ENCODE measurements around the gene AXIN2. TPM values are rescaled to one million over a fixed set of nuclear protein-coding genes. Genes with fewer than 3 reads are reported as not detected.

Gene AXIN2
- total RNA-seq, 1 experiment from 2014 or later, result 168 TPM

GRCh38 chr17:65531256-65532100 lies 30.0 kb downstream of the AXIN2 start:
- TF ChIP-seq CTCF (IDR thresholded peaks at IDR 0.05; ENCODE audit: insufficient read depth in 1 of 2, low read depth in 1 of 2, low read length in 1 of 2, severe bottlenecking in 1 of 2, unreplicated experiment in 1 of 2), result peak; percentile 41 to 58
- Histone ChIP-seq H3K4me1 (peaks cover 69% of the 10 kb centered on the region), H3K4me3 (ENCODE audit: low read depth, low read length) (no peak overlapping the region), H3K27me3 (replicated peaks; ENCODE audit: control insufficient read depth, insufficient read depth, low read length) (no peaks in the 10 kb centered on the region), H3K9me3 (no peaks in the 10 kb centered on the region), H3K36me3 (ENCODE audit: control insufficient read depth, insufficient read depth, low read length) (peaks cover 4% of the 10 kb centered on the region)
- Mint-ChIP-seq H3K27me3 (ENCODE audit: insufficient read depth, unreplicated experiment) (no peaks in the 10 kb centered on the region), H3K4me1 (ENCODE audit: low read depth, unreplicated experiment) (peaks cover 63% of the 10 kb centered on the region), H3K4me3 (ENCODE audit: unreplicated experiment) (peak overlapping the region; percentile 54), H3K9me3 (ENCODE audit: unreplicated experiment) (no peaks in the 10 kb centered on the region), H3K27ac (ENCODE audit: unreplicated experiment) (peak overlapping the region; percentile 88), H3K36me3 (ENCODE audit: insufficient read depth, unreplicated experiment) (peaks cover 100% of the 10 kb centered on the region)
- no TSS peak for BruUV-seq (replicated peaks)
- intact Hi-C loops (cut with micrococcal nuclease; ENCODE audit: unreplicated experiment), result loop anchor here (1.0 kb wide), 3 partner anchors 15 to 75 kb away; no protein-coding TSS in a partner anchor
- ChIA-PET CTCF (interaction anchor here (0.6 to 0.7 kb wide), 5 partner anchors 33 to 237 kb away, joined by 3 to 7 read pairs (median 4); no protein-coding TSS in a partner anchor), POLR2A (interaction anchor here (0.6 to 0.7 kb wide), 3 partner anchors 60 to 529 kb away, joined by 3 to 4 read pairs (median 4); no protein-coding TSS in a partner anchor)
- DNase-seq, result peak; percentile 88 to 89

DNA sequence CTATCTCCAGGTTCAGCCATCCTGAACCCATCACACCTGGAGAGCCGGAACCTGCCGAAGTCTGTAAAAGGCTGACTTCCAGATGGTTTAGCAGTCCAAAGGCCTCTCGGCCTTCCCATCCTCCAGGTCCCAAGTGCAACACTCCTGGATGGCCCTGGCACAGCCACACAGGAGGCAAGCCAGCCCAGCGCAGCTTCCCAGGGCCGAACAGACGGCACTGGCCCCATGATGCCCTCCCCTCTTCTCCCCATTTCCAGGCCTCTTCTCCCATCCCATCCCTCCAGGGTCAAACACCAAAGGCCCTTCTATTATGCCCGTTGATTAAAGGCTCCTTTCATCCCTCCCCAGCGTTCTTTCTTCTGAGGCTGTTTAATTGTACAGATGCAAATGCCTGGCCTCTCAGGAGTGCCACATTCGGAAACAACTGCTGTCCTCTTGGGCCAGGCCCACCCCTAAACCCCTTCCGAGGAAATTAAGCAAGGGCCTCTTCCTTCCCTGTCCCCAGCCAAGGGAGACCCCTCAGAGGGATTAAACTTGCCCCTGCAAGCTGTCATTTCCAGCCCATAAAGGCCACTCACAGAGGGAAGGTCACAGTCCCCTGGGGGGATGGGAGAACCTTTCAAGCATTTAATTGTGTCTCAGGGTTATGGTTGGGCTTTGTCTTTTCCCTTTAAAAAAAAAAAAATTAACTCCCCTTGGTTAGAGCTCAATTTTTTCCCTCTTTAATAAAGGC lies 30.8 kb downstream of the AXIN2 start:
- no peaks in the 10 kb centered on the region for H3K27me3 ChIP-seq (replicated peaks; ENCODE audit: control insufficient read depth, insufficient read depth, low read length)
- H3K36me3 ChIP-seq (ENCODE audit: control insufficient read depth, insufficient read depth, low read length), result peaks cover 2% of the 10 kb centered on the region
- no peaks in the 10 kb centered on the region for H3K9me3 ChIP-seq
- no TSS peak for BruUV-seq (replicated peaks)
- Mint-ChIP-seq H3K36me3 (ENCODE audit: insufficient read depth, unreplicated experiment) (peaks cover 100% of the 10 kb centered on the region), H3K27me3 (ENCODE audit: insufficient read depth, unreplicated experiment) (no peaks in the 10 kb centered on the region), H3K9me3 (ENCODE audit: unreplicated experiment) (no peaks in the 10 kb centered on the region), H3K27ac (ENCODE audit: unreplicated experiment) (peak overlapping the region; percentile 88), H3K4me3 (ENCODE audit: unreplicated experiment) (peak overlapping the region; percentile 54), H3K4me1 (ENCODE audit: low read depth, unreplicated experiment) (peaks cover 58% of the 10 kb centered on the region)
- peaks cover 69% of the 10 kb centered on the region for H3K4me1 ChIP-seq
- CTCF ChIA-PET, result interaction anchor here (0.6 to 0.7 kb wide), 2 partner anchors 75 to 236 kb away, joined by 4 to 7 read pairs; no protein-coding TSS in a partner anchor
- intact Hi-C loops (cut with micrococcal nuclease; ENCODE audit: unreplicated experiment), result loop anchor here (1.0 kb wide), 2 partner anchors 14 to 74 kb away; no protein-coding TSS in a partner anchor
- DNase-seq, result peak in 1 of 2 experiments; percentile 30
- TF ChIP-seq CTCF (IDR thresholded peaks at IDR 0.05; ENCODE audit: insufficient read depth in 1 of 2, low read depth in 1 of 2, low read length in 1 of 2, severe bottlenecking in 1 of 2, unreplicated experiment in 1 of 2), result no peak
- POLR2A ChIA-PET, result interaction anchor here (0.6 to 0.7 kb wide), 2 partner anchors 96 to 530 kb away, joined by 3 to 4 read pairs; no protein-coding TSS in a partner anchor
- no peak overlapping the region for H3K4me3 ChIP-seq (ENCODE audit: low read depth, low read length)
